ES-I3 (cell line): ENCODE results near the gene PPP1R12B.
"Not testable (repeated sequence)": the region's sequence is repeated elsewhere in the genome, so short reads cannot be mapped to it uniquely, and the experiment has no call there.

Experiments
- H3K36me3 ChIP-seq: 2 replicates; pipeline ENCODE4 v1.6.1; 2013; ENCODE audit warnings: mild to moderate bottlenecking, low read length, control low read depth, moderate library complexity; ENCODE audit not compliant: insufficient read depth
- H3K4me1 ChIP-seq: 2 replicates; pipeline ENCODE4 v1.6.1; 2013; ENCODE audit warnings: mild to moderate bottlenecking, control low read depth, low read length; ENCODE audit not compliant: insufficient read depth
- H3K9ac ChIP-seq: 2 replicates; pipeline ENCODE4 v1.6.1; 2013; ENCODE audit warnings: low read depth, mild to moderate bottlenecking, low read length, moderate library complexity
- H3K9me3 ChIP-seq: 2 replicates; pipeline ENCODE4 v1.6.1; 2013; ENCODE audit warnings: mild to moderate bottlenecking, low read length, moderate library complexity; ENCODE audit not compliant: control insufficient read depth, insufficient read depth

Gene PPP1R12B

DNA sequence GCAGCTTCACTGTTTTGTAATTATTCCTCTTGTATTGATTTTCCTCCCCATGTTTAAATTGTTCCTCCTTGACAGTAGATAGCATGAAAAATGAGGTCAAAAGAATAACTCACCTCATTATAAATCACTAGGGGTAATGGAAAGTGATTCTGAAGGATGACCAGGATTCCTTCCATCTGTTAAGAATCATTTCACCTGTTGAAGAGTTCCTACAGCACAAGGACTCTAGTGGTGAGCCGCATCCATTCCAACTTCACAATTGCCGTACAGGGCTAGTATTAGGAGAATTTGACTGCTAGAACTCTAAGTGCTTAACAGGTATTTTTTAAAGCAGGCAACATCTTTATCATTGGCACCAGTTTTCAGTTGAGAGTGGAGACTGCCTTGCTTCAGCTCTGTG, 13.7 kb downstream of the PPP1R12B start:
- no peak overlapping the region for H3K9ac ChIP-seq
- peaks cover 20% of the 10 kb centered on the region for H3K4me1 ChIP-seq
- H3K9me3 ChIP-seq: peaks cover 3% of the 10 kb centered on the region; the same call in 1 of the 2 replicates
- H3K36me3 ChIP-seq: no peaks in the 10 kb centered on the region

DNA sequence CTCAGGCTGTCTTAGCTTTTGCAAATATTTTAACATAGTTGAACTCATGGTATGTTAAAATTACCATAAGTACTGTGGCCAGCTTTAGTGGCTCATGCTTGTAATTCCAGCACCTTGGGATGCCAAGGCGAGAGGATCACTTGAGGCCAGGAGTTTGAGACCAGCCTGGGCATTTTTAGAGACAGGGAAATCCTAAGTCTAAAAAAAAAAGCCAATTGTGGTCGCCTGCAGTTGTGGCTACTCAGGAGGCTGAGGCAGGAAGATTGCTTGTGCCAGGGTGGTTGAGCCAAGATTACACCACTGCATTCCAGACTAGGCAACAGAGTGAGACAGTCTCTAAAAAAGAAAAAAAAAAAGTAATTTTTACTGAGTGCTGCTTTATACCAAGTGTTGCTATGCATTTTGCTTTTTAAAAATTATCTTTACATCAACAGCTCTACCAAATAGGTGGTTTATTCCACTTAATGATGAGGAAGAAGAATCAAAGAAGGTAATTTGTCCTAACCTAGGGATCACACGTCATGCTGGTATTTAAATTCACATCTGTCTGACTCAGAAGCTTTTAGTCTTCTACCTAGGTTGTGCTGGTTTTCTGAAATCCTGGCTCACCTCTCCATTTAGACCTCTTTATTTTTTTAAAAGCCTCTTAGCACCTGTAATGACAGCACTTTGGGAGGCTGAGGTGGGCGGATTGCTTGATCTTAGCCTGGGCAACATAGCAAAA, 16.8 kb downstream of the PPP1R12B start:
- Histone ChIP-seq H3K4me1 (peaks cover 20% of the 10 kb centered on the region), H3K9ac (no peak overlapping the region), H3K36me3 (no peaks in the 10 kb centered on the region), H3K9me3 (peaks cover 3% of the 10 kb centered on the region; the same call in 1 of the 2 replicates)

DNA sequence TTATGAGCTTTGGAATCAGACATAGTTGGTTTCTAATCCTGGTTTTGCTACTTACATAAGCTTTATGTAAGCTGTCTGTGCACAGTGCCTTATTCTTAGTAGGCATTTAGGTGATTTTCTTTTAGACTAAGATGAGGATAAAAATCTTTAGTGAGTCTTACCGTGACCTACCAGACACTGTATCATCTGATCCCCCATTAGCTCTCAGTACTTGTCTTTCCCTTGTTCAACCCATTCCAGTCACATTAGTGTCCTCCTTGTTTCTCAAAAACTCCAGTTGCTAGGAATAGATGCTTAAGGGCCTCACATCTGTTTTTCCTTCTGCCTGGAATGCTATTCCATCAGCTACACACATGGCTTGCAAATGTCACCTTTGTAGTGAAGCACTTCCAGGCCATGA, 18.8 kb downstream of the PPP1R12B start:
- Histone ChIP-seq H3K9me3 (no peaks in the 10 kb centered on the region), H3K36me3 (no peaks in the 10 kb centered on the region), H3K9ac (no peak overlapping the region), H3K4me1 (peaks cover 16% of the 10 kb centered on the region)

DNA sequence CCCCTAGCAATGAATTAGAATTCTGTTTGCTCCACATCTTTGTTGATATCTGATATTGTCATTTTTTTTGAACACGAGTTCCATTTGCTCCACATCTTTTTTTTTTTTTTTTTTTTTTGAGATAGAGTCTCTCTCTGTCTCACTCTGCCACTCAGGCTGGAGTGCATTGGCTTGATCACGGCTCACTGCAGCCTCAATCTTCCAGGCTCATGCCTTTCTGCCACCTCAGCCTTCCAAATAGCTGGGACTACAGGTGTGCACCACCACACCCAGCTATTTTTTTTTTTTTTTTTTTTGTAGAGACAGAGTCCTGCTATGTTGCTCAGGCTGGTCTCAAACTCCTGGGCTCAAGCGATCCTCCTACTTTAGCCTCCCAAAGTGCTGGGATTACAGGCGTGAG, 22.4 kb downstream of the PPP1R12B start:
- H3K4me1 ChIP-seq, H3K36me3 ChIP-seq: not testable (repeated sequence)

DNA sequence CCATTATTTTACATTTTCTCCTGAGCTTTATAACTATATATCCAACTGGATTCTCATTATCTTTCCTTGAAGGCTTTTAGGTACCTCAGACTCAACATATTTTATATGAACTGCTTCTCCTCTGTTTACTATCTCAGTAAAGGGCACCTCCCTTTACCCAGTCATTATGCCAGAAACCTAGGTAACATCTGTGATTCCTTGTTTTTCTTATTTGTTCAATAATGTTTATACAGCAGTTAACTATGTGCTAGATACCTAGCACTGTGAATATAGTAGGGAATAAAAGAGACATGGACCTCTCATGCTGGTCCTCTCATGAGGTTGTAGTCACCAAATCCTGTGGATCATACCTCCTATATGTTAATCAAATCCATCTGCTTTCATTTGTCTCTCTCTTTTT, 25.6 kb downstream of the PPP1R12B start:
- Histone ChIP-seq H3K4me1 (no peaks in the 10 kb centered on the region), H3K9me3 (no peaks in the 10 kb centered on the region), H3K36me3 (no peaks in the 10 kb centered on the region), H3K9ac (no peak overlapping the region)

More for the DNA sequence above, 22.4 kb downstream of the PPP1R12B start:
- H3K9me3 ChIP-seq, H3K9ac ChIP-seq: not testable (repeated sequence)

DNA sequence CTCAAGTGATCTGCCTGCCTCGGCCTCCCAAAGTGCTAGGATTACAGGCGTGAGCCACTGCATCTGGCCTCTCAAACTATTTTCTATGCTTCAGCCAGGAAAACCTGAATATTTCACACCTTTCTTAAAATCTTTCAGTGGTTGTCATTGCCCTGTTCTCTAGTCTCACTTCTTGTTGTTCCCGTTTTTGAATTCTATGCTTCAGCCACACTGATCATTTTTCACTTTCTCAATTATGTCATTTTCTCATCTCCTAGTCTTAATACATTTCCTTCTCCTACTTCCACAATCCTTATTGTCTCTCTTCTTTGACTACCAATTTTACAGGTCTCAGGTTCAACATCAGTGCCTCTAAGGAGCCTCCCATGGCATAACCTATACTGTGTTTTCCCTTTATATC, 26.7 kb downstream of the PPP1R12B start:
- not testable (repeated sequence) for H3K36me3 ChIP-seq, H3K4me1 ChIP-seq, H3K9me3 ChIP-seq, H3K9ac ChIP-seq

DNA sequence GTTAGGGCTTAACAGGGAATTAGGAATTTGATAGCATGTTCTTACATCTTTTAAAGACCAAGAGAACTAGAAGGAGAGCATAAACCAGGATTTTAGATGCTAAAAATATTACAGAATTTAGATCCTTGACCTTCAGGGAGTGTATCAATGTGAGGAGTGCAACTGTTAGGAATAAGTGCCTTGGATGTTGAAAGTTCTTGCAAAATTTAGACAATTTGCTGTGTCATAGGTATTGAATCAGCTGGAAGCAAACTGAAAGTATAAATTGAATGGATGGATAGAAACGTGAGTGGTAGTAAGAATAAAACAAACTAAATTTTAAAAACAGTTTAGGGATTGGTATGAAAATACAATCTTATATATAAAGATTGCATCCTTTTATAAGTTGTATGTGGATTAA, 27.7 kb downstream of the PPP1R12B start:
- peaks cover 16% of the 10 kb centered on the region; the same call in 1 of the 2 replicates for H3K4me1 ChIP-seq
- H3K9me3 ChIP-seq: no peaks in the 10 kb centered on the region
- no peaks in the 10 kb centered on the region for H3K36me3 ChIP-seq
- no peak overlapping the region for H3K9ac ChIP-seq

DNA sequence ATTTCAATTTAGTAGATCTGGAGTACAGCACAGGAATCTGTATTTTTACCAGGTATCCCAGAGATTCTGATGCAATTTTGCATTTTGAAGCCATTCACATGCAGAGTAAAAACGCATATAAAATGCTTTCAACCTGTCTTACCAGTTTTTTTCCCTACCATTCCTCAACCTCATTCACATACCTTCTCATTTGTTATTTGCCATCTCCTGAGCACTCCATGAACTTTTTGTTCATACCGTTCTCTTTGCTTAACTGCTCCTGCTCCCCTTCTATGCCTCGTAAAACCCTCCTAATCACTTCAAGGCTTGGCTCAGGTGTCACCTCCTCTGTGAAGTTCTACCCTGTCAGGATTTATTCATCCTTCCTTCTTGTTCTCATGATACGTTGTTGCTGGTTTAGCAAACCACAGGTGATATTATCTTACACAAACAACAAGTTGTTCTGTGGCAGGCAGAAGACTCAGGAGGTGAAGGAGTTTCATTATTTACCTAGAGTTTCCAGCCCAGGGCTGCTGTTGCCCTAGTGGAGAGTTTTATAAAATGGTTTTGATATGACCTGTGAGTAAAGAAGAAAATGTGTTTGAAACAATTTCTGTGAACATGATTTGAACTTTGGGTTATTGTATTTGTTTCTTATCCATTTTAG, 31.5 kb downstream of the PPP1R12B start:
- peaks cover 16% of the 10 kb centered on the region; the same call in 1 of the 2 replicates for H3K4me1 ChIP-seq
- H3K36me3 ChIP-seq, H3K9me3 ChIP-seq, H3K9ac ChIP-seq: not testable (repeated sequence)

DNA sequence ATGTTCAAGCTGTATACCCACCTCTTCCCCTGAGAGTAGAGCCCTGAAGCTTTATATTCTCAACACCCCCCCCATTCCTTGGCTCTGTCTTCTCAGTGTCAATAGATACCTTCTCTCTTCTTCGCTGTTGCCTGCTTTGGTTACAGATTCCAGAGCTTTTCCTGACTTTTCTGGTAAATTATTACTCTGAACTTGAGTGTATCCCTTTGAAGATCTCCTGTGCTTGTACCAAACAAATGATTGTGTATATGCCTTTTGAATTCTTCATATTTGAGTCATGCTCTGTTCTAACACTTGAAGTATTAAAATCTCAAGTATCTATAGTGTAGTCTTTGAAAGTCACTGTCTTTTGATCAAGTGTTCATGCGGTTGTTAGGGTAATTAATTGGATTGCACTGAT, 32.0 kb downstream of the PPP1R12B start:
- not testable (repeated sequence) for H3K9ac ChIP-seq, H3K36me3 ChIP-seq, H3K9me3 ChIP-seq
- H3K4me1 ChIP-seq: peaks cover 16% of the 10 kb centered on the region; the same call in 1 of the 2 replicates

DNA sequence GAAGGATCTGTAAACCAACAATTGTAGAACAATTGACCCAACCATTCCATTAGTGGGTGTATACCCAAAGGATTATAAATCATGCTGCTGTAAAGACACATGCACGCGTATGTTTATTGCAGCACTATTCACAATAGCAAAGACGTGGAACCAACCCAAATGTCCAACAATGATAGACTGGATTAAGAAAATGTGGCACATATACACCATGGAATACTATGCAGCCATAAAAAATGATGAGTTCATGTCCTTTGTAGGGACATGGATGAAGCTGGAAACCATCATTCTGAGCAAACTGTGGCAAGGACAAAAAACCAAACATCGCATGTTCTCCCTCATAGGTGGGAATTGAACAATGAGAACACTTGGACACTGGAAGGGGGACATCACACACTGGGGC, 33.4 kb downstream of the PPP1R12B start:
- not testable (repeated sequence) for H3K9me3 ChIP-seq, H3K36me3 ChIP-seq, H3K9ac ChIP-seq
- peaks cover 16% of the 10 kb centered on the region; the same call in 1 of the 2 replicates for H3K4me1 ChIP-seq

DNA sequence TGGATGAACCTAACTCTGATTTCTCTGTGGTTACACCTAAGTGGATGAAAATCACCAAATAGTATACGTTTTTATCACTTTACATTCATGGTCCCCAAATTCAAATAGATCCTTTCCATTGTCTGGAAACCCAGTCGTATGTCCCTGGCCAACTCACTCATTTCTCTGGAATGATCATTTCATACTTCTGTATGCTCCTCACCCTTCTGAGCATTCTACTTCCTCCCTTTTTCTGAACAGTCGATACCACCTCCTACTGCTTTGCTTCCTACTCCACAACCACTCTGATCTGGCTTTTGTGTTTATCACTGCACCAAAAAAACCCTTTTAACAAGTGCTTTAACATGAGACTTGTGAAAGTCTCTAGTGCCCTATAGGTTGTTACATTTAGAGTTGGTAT, 47.3 kb downstream of the PPP1R12B start:
- H3K36me3 ChIP-seq, H3K9me3 ChIP-seq, H3K9ac ChIP-seq, H3K4me1 ChIP-seq: not testable (repeated sequence)

DNA sequence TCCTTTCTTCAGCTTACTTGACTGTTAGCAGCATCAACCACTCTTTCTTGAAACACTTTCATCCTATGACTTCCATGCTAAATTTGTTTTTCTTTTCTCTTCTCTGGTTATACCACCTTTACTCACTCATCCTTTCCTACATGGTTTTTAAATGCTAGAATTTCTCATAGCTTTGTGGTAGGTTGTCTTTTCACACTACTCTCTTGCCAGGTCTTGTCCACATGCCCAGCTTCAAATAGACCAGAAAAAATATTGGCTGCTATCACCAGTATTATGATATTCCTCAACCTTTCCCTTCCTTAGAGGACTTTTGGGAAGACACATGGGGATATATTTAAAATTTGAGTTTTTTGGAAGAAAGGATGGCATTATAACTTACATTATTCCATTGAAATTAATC, 48.8 kb downstream of the PPP1R12B start:
- no peaks in the 10 kb centered on the region for H3K36me3 ChIP-seq
- H3K9ac ChIP-seq: no peak overlapping the region
- no peaks in the 10 kb centered on the region for H3K9me3 ChIP-seq
- no peaks in the 10 kb centered on the region for H3K4me1 ChIP-seq

DNA sequence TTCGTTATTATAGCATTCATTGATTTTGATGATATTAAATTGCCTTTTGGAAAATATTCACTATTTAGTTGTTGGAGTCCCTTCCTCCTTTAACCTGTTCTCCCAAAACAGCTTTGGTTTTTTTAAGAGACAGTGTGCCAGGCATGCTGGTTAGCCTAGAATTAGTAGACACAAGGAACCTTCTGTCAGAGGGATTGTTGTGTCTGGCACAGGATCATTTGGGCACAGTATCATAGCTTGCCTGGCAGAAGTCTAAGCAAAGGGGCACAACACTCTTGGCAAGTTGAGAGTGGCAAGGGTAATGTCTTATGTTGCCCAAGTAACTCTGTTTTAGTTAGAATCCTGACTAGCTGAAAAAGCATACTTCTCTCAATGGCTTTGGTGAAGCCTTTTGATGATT, 49.9 kb downstream of the PPP1R12B start:
- not testable (repeated sequence) for H3K36me3 ChIP-seq, H3K4me1 ChIP-seq, H3K9me3 ChIP-seq, H3K9ac ChIP-seq

DNA sequence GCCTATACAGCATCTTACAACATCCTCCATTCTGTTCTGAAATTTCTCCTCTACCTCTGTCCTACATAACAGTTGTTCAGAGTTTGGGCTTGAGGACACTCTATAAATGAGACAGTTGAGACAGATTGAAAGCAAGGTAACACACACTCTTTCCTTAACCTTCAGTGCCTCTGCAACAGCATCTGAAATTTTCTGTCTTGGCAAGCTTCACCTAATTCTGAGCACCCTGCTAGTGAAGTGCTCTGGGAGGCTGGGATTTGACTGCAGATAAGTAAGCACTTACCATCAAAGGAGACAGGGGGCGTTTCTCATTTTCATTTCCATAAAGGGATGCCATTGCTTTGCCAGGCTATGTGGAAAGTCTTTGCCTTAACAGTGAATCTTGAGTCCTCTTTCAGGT, 53.3 kb downstream of the PPP1R12B start:
- not testable (repeated sequence) for H3K9me3 ChIP-seq, H3K4me1 ChIP-seq, H3K36me3 ChIP-seq, H3K9ac ChIP-seq

DNA sequence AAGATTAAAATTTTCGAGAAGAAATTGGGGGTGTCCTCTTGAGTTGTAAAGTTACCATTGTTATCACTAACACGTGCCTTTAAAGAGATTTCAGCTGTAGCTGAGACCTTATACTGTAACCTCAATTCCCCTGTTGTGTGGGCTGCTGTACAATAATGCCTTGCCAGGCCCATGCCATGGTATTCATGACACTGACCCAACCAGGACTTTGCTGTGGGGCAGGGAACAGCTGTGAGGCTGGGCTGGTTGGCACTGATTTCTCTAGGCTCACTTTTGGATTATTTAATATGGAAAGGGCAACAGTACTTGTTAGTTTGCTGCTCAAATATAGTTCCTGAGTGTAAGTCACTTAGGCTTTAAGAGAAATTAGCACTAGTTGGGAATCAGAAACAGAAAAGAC, 54.9 kb downstream of the PPP1R12B start:
- H3K36me3 ChIP-seq, H3K9ac ChIP-seq, H3K4me1 ChIP-seq, H3K9me3 ChIP-seq: not testable (repeated sequence)
